Measurements from ENCODE around the gene PXYLP1.
A peak's percentile ranks its signal among the peaks of the same experiment; 100 is the strongest.

PXYLP1 gene

GRCh38 chr3:141275511-141275910, 43.9 kb downstream of the PXYLP1 start:
- Histone ChIP-seq H3K4me3 (replicated peaks; ENCODE audit: insufficient read depth, low read length) (no peak overlapping the region), H3K27me3 (ENCODE audit: insufficient read depth, poor library complexity, severe bottlenecking) (no peaks in the 10 kb centered on the region), H3K27ac (replicated peaks) (no peak overlapping the region)
- TF ChIP-seq SPI1 (IDR thresholded peaks at IDR 0.05; ENCODE audit: borderline replicate concordance, low read depth): no peak
- no peak for DNase-seq (ENCODE audit: low read depth in 1 of 2, low spot score in 1 of 2)

- TF ChIP-seq GABPA (IDR thresholded peaks at IDR 0.05; ENCODE audit: low read depth) (no peak), POLR2AphosphoS5 (IDR thresholded peaks at IDR 0.05; ENCODE audit: low read depth) (no peak), SPI1 (IDR thresholded peaks at IDR 0.05; ENCODE audit: borderline replicate concordance, low read depth) (no peak)
- TF ChIP-seq, protein P1, sequence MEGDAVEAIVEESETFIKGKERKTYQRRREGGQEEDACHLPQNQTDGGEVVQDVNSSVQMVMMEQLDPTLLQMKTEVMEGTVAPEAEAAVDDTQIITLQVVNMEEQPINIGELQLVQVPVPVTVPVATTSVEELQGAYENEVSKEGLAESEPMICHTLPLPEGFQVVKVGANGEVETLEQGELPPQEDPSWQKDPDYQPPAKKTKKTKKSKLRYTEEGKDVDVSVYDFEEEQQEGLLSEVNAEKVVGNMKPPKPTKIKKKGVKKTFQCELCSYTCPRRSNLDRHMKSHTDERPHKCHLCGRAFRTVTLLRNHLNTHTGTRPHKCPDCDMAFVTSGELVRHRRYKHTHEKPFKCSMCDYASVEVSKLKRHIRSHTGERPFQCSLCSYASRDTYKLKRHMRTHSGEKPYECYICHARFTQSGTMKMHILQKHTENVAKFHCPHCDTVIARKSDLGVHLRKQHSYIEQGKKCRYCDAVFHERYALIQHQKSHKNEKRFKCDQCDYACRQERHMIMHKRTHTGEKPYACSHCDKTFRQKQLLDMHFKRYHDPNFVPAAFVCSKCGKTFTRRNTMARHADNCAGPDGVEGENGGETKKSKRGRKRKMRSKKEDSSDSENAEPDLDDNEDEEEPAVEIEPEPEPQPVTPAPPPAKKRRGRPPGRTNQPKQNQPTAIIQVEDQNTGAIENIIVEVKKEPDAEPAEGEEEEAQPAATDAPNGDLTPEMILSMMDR (IDR thresholded peaks at IDR 0.05; ENCODE audit: insufficient read depth, low read length): no peak
- TF ChIP-seq, protein P2, sequence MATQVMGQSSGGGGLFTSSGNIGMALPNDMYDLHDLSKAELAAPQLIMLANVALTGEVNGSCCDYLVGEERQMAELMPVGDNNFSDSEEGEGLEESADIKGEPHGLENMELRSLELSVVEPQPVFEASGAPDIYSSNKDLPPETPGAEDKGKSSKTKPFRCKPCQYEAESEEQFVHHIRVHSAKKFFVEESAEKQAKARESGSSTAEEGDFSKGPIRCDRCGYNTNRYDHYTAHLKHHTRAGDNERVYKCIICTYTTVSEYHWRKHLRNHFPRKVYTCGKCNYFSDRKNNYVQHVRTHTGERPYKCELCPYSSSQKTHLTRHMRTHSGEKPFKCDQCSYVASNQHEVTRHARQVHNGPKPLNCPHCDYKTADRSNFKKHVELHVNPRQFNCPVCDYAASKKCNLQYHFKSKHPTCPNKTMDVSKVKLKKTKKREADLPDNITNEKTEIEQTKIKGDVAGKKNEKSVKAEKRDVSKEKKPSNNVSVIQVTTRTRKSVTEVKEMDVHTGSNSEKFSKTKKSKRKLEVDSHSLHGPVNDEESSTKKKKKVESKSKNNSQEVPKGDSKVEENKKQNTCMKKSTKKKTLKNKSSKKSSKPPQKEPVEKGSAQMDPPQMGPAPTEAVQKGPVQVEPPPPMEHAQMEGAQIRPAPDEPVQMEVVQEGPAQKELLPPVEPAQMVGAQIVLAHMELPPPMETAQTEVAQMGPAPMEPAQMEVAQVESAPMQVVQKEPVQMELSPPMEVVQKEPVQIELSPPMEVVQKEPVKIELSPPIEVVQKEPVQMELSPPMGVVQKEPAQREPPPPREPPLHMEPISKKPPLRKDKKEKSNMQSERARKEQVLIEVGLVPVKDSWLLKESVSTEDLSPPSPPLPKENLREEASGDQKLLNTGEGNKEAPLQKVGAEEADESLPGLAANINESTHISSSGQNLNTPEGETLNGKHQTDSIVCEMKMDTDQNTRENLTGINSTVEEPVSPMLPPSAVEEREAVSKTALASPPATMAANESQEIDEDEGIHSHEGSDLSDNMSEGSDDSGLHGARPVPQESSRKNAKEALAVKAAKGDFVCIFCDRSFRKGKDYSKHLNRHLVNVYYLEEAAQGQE (IDR thresholded peaks at IDR 0.05; ENCODE audit: insufficient replicate concordance, low read depth): no peak
- Histone ChIP-seq H3K27ac (replicated peaks) (no peak overlapping the region), H3K4me3 (replicated peaks; ENCODE audit: insufficient read depth, low read length) (no peak overlapping the region), H3K27me3 (ENCODE audit: insufficient read depth, poor library complexity, severe bottlenecking) (no peaks in the 10 kb centered on the region)
- DNase-seq (ENCODE audit: low read depth in 1 of 2, low spot score in 1 of 2): peak; percentile 9 to 38
These were observed 44.3 kb downstream of the PXYLP1 start for GRCh38 chr3:141275973-141276372.

- no peak overlapping the region for H3K4me3 ChIP-seq (replicated peaks; ENCODE audit: insufficient read depth, low read length)
- no peaks in the 10 kb centered on the region for H3K27me3 ChIP-seq (ENCODE audit: insufficient read depth, poor library complexity, severe bottlenecking)
- no peak overlapping the region for H3K27ac ChIP-seq (replicated peaks)
- DNase-seq (ENCODE audit: low read depth in 1 of 2, low spot score in 1 of 2): no peak
- TF ChIP-seq POLR2AphosphoS5 (IDR thresholded peaks at IDR 0.05; ENCODE audit: low read depth) (no peak), GABPA (IDR thresholded peaks at IDR 0.05; ENCODE audit: low read depth) (no peak), SPI1 (IDR thresholded peaks at IDR 0.05; ENCODE audit: borderline replicate concordance, low read depth) (no peak)
- TF ChIP-seq, protein P1 (IDR thresholded peaks at IDR 0.05; ENCODE audit: insufficient read depth, low read length): no peak
- TF ChIP-seq, protein P2 (IDR thresholded peaks at IDR 0.05; ENCODE audit: insufficient replicate concordance, low read depth): no peak
These were observed 44.8 kb downstream of the PXYLP1 start for GRCh38 chr3:141276398-141276797.

DNA sequence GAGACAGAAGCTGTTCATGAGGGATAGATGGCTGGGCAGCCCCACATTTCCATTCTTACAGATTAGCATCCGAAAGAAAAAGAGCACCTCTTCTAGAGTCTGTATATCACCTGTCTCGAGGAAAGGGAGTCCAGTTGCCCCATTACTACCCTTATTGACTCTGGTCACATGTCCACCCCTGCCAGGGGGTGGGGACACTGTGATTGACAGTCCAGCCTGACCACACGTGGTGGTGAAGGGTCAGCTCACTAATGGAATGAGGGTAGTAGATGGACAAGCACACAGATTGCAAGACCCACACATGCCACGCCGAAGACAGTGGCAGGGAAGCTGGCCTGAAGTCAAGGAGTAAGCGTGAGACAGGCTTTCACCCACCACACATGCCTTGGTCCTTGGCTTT, 45.8 kb downstream of the PXYLP1 start:
- Histone ChIP-seq H3K4me3 (replicated peaks; ENCODE audit: insufficient read depth, low read length) (no peak overlapping the region), H3K27ac (replicated peaks) (no peak overlapping the region), H3K27me3 (ENCODE audit: insufficient read depth, poor library complexity, severe bottlenecking) (no peaks in the 10 kb centered on the region)
- no peak for DNase-seq (ENCODE audit: low read depth in 1 of 2, low spot score in 1 of 2)
- no peak for TF ChIP-seq GABPA (IDR thresholded peaks at IDR 0.05; ENCODE audit: low read depth)
- TF ChIP-seq, protein P2 (IDR thresholded peaks at IDR 0.05; ENCODE audit: insufficient replicate concordance, low read depth): no peak
